Retinal pigment epithelial cell (primary cell): ENCODE results near the gene MEF2A.

Source experiments
- DNase-seq: peaks from one replicate; pipeline ENCODE4 v3.0.0-alpha.2; 2010; ENCODE audit warnings: low read depth
- H3K4me3 ChIP-seq: 2 replicates; pipeline ENCODE4 v1.5.1; 2011; ENCODE audit warnings: mild to moderate bottlenecking, low read length, control low read depth, moderate library complexity
- CTCF ChIP-seq: conservative IDR thresholded peaks from 2 replicates; pipeline ENCODE4 v1.5.1; 2011; ENCODE audit warnings: low read depth, low read length, control low read depth, inconsistent platforms

Gene MEF2A

GRCh38 chr15:99537344-99537743 is 28.4 kb upstream of the MEF2A start:
- DNase-seq = no peak
- no peak for TF ChIP-seq CTCF
- no peak overlapping the region for H3K4me3 ChIP-seq

DNA sequence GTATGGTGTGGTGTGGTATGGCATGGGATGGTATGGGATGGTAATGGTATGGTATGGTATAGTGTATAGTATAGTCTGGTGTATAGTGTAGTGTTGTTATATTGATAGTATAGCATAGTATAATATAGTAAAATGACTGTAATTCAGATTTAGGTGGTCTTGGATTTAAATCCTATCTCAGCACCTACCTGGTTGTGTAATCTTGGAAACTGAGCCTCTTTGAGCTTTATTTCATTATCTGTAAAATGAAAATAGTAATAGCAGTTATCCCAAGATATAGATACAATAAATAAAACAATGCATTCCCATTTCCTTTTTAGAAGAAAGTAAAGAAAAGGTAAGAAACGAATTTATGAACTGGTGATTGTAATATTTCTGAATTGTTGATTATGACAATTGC is 27.5 kb upstream of the MEF2A start:
- H3K4me3 ChIP-seq = no peak overlapping the region
- DNase-seq = no peak
- no peak for TF ChIP-seq CTCF

- DNase-seq = no peak
- no peak overlapping the region for H3K4me3 ChIP-seq
- TF ChIP-seq CTCF = no peak
Measured at GRCh38 chr15:99542828-99543227, 23.0 kb upstream of the MEF2A start.

DNA sequence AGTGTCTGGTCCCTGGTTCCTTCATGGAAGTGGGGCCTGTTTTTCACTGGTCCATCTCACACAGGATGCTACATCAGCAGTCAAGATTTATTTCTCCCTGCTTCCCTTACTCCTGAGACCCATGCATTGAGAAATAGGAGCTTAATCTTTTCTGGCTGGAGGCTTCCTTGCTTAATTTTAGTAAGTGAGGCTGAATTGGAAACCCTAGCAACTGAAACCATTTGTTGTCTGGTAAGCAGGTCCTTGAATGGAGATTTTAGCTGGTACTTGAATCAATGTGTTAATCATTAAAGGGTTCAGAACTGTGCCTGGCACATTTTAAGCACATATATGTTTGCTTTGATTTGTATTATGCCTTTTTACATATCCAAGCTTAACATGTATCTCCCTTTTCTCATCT is 20.2 kb upstream of the MEF2A start:
- H3K4me3 ChIP-seq = no peak overlapping the region
- DNase-seq = no peak
- TF ChIP-seq CTCF = no peak

GRCh38 chr15:99546441-99547100 is 19.2 kb upstream of the MEF2A start:
- TF ChIP-seq CTCF = no peak
- no peak for DNase-seq
- no peak overlapping the region for H3K4me3 ChIP-seq

DNA sequence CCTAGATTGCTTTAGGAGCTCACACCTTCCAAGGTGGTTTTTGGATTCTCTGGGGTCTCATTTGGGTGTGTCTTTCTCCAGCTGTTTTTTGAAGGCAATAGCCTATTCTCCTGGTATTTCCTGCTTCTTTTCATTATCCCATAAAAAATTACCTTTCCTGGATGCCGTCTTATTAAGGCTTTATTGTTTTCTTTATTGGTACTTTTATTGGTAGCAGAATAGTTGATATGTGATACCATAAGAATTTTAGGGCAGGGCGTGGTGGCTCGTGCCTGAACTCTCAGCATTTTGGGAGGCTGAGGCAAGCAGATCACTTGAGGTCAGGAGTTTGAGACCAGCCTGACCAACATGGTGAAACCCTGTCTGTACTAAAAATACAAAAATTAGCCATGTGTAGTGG is 18.3 kb upstream of the MEF2A start:
- DNase-seq = no peak
- no peak for TF ChIP-seq CTCF
- no peak overlapping the region for H3K4me3 ChIP-seq

- no peak overlapping the region for H3K4me3 ChIP-seq
Measured at GRCh38 chr15:99550077-99550476, 15.7 kb upstream of the MEF2A start.

More at GRCh38 chr15:99550077-99550476, 15.7 kb upstream of the MEF2A start:
- no peak for TF ChIP-seq CTCF
- DNase-seq = no peak
